ENCODE measurements around the gene SLC22A12.

Gene SLC22A12

GRCh38 chr11:64563966-64564365 lies 27.1 kb upstream of the SLC22A12 start:
- no peak for DNase-seq

GRCh38 chr11:64564419-64564818 lies 26.6 kb upstream of the SLC22A12 start:
- no peak for DNase-seq

- DNase-seq, result no peak
Measured at GRCh38 chr11:64564947-64565889, 25.8 kb upstream of the SLC22A12 start.

- DNase-seq, result peak; percentile 60
Measured at GRCh38 chr11:64566042-64566914, 24.7 kb upstream of the SLC22A12 start.

GRCh38 chr11:64566915-64567891 lies 23.8 kb upstream of the SLC22A12 start:
- no peak for DNase-seq

GRCh38 chr11:64568041-64568571 lies 22.9 kb upstream of the SLC22A12 start:
- no peak for DNase-seq

GRCh38 chr11:64568584-64569140 lies 22.4 kb upstream of the SLC22A12 start:
- DNase-seq, result no peak

GRCh38 chr11:64569300-64569970 lies 21.6 kb upstream of the SLC22A12 start:
- DNase-seq, result no peak

- no peak for DNase-seq
Measured at GRCh38 chr11:64570341-64570740, 20.7 kb upstream of the SLC22A12 start.

- no peak for DNase-seq
Measured at GRCh38 chr11:64571050-64571409, 20.0 kb upstream of the SLC22A12 start.

GRCh38 chr11:64571410-64572091 lies 19.5 kb upstream of the SLC22A12 start:
- DNase-seq, result no peak

- no peak for DNase-seq
Measured at GRCh38 chr11:64572143-64572542, 18.9 kb upstream of the SLC22A12 start.

GRCh38 chr11:64577202-64577601 lies 13.8 kb upstream of the SLC22A12 start:
- no peak for DNase-seq

GRCh38 chr11:64580412-64580811 lies 10.6 kb upstream of the SLC22A12 start:
- no peak for DNase-seq

GRCh38 chr11:64581057-64581523 lies 9.9 kb upstream of the SLC22A12 start:
- no peak for DNase-seq

GRCh38 chr11:64582885-64583284 lies 8.1 kb upstream of the SLC22A12 start:
- no peak for DNase-seq

- no peak for DNase-seq
Measured at GRCh38 chr11:64583296-64584262, 7.4 kb upstream of the SLC22A12 start.

GRCh38 chr11:64585150-64585549 lies 5.9 kb upstream of the SLC22A12 start:
- no peak for DNase-seq

GRCh38 chr11:64586366-64586765 lies 4.7 kb upstream of the SLC22A12 start:
- DNase-seq, result no peak

All from activated CD4-positive, alpha-beta T cell treated with anti-CD3 and anti-CD28 coated beads, Interleukin-10, Interleukin-2, amounts not matched to agents 100 ng/mL and 50 ng/mL, durations not matched to agents 16 hours and 8 hours (primary cell).